Measurements from ENCODE around the gene AMD1. TPM values are rescaled to one million over a fixed set of nuclear protein-coding genes. Genes with fewer than 3 reads are reported as not detected.

Gene AMD1
- polyA plus RNA-seq, 12 donors: 35.2 to 93.1 (median 53.5) TPM; not detected in 1

GRCh38 chr6:110933912-110934311 is 59.3 kb downstream of the AMD1 start:
- DNase-seq: no peak

GRCh38 chr6:110934381-110934898 is 59.9 kb downstream of the AMD1 start:
- no peak for DNase-seq

GRCh38 chr6:110935171-110935570 is 60.6 kb downstream of the AMD1 start:
- no peak for DNase-seq

DNA sequence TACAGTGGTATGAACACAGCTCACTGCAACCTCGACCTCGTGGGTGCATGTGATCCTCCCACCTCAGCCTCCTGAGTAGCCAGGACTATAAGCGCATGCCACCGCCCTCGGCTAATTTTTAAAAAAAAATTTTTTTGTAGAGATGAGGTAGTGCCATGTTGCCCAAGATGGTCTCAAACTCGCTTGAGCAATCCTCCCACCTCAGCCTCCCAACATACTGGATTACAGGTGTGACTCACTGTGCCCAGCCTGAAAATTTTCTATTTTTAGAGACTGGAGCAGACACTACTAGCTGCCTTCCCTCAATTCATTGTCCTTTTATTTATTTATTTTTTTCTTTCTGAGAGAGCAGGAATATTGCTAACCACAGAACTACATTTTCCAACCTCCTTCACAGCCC is 63.6 kb downstream of the AMD1 start:
- no peak for DNase-seq

GRCh38 chr6:110939429-110940200 is 65.0 kb downstream of the AMD1 start:
- no peak for DNase-seq

GRCh38 chr6:110944681-110945151 is 70.1 kb downstream of the AMD1 start:
- no peak for DNase-seq

Other genes starting within 250 kb of the AMD1 start
- gene CDK19, start 59.3 kb upstream of the AMD1 start, polyA plus RNA-seq (ENCODE audit: insufficient read length in 12 of 12): 10 to 100 TPM in 11 of 12 donors, not detected in 1; 11.2 to 28.4 (median 18.0) TPM
- gene GTF3C6, start 83.9 kb downstream of the AMD1 start, polyA plus RNA-seq (ENCODE audit: insufficient read length in 12 of 12): 100 to 1,000 TPM in 1 of 12 donors, 10 to 100 TPM in 10, not detected in 1; 53.3 to 105 (median 84.9) TPM
- gene RPF2, start 107.3 kb downstream of the AMD1 start, polyA plus RNA-seq (ENCODE audit: insufficient read length in 12 of 12): 10 to 100 TPM in 11 of 12 donors, not detected in 1; 14.8 to 38.4 (median 30.5) TPM
- gene SLC16A10, start 212.7 kb downstream of the AMD1 start, polyA plus RNA-seq (ENCODE audit: insufficient read length in 12 of 12): 10 to 100 TPM in 2 of 12 donors, 1 to 10 TPM in 9, not detected in 1; 1.9 to 10.8 (median 6.2) TPM